H1 (cell line): ENCODE measurements around the gene DUSP1. TPM values are rescaled to one million over a fixed set of nuclear protein-coding genes. Genes with fewer than 3 reads are reported as not detected.

ENCODE experiments used
- CTCF ChIA-PET: fragments of 300-600 bp; sonication (Branson Sonifier 250); formaldehyde crosslinking; loops from one replicate; lab custom pipeline; 2021; ENCODE audit not compliant: partially characterized antibody; lab: Charles Lee
- POLR2A ChIA-PET: fragments of 300-600 bp; sonication (Branson Sonifier 250); formaldehyde crosslinking; loops from one replicate; lab custom pipeline; 2021; ENCODE audit warnings: inconsistent platforms; ENCODE audit not compliant: partially characterized antibody; lab: Charles Lee
- DNase-seq, 2 experiments: peaks; one replicate each; pipeline versions ENCODE4 v3.0.0 to v3.0.0-alpha.2; 2010 to 2022; ENCODE audit warnings: low spot score in 2 of 2, low read depth in 1 of 2, mixed read lengths in 1 of 2
- FAIRE-seq: peaks from 2 replicates; lab custom pipeline; 2011; peaks lifted over from hg19 to GRCh38; lab: Jason Lieb, UNC
- H2AFZ ChIP-seq: 2 replicates; pipeline ENCODE4 v1.8.1; 2012; ENCODE audit warnings: low read length, inconsistent platforms
- H2AK5ac ChIP-seq: 2 replicates; pipeline ENCODE4 v1.6.1; 2013; ENCODE audit warnings: low read depth, low read length
- H2BK120ac ChIP-seq: replicated peaks from 2 replicates; pipeline ENCODE3; 2013; ENCODE audit warnings: low read depth, low read length, inconsistent platforms
- H2BK12ac ChIP-seq: 2 replicates; pipeline ENCODE4 v1.6.1; 2013; ENCODE audit warnings: low read depth, low read length
- H2BK15ac ChIP-seq: 2 replicates; pipeline ENCODE4 v1.6.1; 2013; ENCODE audit warnings: low read length
- H2BK20ac ChIP-seq: 2 replicates; pipeline ENCODE4 v1.6.1; 2013; ENCODE audit warnings: low read length
- H2BK5ac ChIP-seq: 2 replicates; pipeline ENCODE4 v1.6.1; 2013; ENCODE audit warnings: low read depth, low read length
- H3K14ac ChIP-seq: 2 replicates; pipeline ENCODE4 v1.6.1; 2013; ENCODE audit warnings: inconsistent platforms; ENCODE audit not compliant: insufficient read length
- H3K18ac ChIP-seq: 2 replicates; pipeline ENCODE4 v1.6.1; 2013; ENCODE audit warnings: low read length; ENCODE audit errors: extremely low read depth
- H3K23ac ChIP-seq: 2 replicates; pipeline ENCODE4 v1.6.1; 2013; ENCODE audit warnings: inconsistent platforms; ENCODE audit not compliant: insufficient read length
- H3K23me2 ChIP-seq: 2 replicates; pipeline ENCODE4 v1.6.1; 2013; ENCODE audit warnings: low read depth, low read length
- H3K27ac ChIP-seq: 2 replicates; pipeline ENCODE4 v1.6.1; 2011; ENCODE audit warnings: low read depth, low read length, inconsistent platforms
- H3K27me3 ChIP-seq, 4 experiments: replicated peaks in 1 of 4; 1 replicate in 1 of 4; 2 replicates in 3 of 4; pipeline versions ENCODE4 v1.6.1 to v1.8.1; 2011 to 2013; ENCODE audit warnings: low read length in 3 of 4, mild to moderate bottlenecking in 3 of 4, inconsistent platforms in 2 of 4, mixed read lengths in 2 of 4, moderate library complexity in 1 of 4; ENCODE audit not compliant: control insufficient read depth in 3 of 4, insufficient read depth in 3 of 4; ENCODE audit errors: extremely low read depth in 1 of 4
- H3K36me3 ChIP-seq, 4 experiments: 2 replicates each; pipeline versions ENCODE4 v1.6.1 to v1.8.1; 2011 to 2013; ENCODE audit warnings: mild to moderate bottlenecking in 4 of 4, low read length in 3 of 4, moderate library complexity in 2 of 4, control low read depth in 1 of 4, inconsistent platforms in 1 of 4; ENCODE audit not compliant: insufficient read depth in 4 of 4, control insufficient read depth in 2 of 4
- H3K4ac ChIP-seq: replicated peaks from 2 replicates; pipeline ENCODE3; 2013; ENCODE audit warnings: low read length, low read depth, mixed read lengths, inconsistent platforms; ENCODE audit not compliant: insufficient read length
- H3K4me1 ChIP-seq, 4 experiments: replicated peaks in 1 of 4; 1 replicate in 1 of 4; 2 replicates in 3 of 4; pipeline versions ENCODE4 v1.6.1 to v1.8.1; 2011 to 2013; ENCODE audit warnings: low read length in 3 of 4, inconsistent platforms in 2 of 4, mixed read lengths in 1 of 4; ENCODE audit not compliant: insufficient read depth in 4 of 4, control insufficient read depth in 3 of 4
- H3K4me2 ChIP-seq, 2 experiments: 2 replicates each; pipeline versions ENCODE4 v1.6.1 to v1.8.1; 2011 to 2013; ENCODE audit warnings: low read depth in 2 of 2, low read length in 2 of 2, control low read depth in 1 of 2, inconsistent platforms in 1 of 2, mild to moderate bottlenecking in 1 of 2; ENCODE audit not compliant: insufficient read depth in 1 of 2
- H3K4me3 ChIP-seq, 4 experiments: fragments of 200-600, 300-600 bp in 1 of 4; sonication (generic), shearing (Covaris generic), sonication (Bioruptor Twin) in 1 of 4; 2 replicates each; pipeline versions ENCODE4 v1.5.1 to v1.8.1; 2011 to 2016; ENCODE audit warnings: low read length in 4 of 4, low read depth in 3 of 4, control low read depth in 2 of 4, inconsistent platforms in 2 of 4, mild to moderate bottlenecking in 2 of 4, mixed read lengths in 1 of 4, moderate library complexity in 1 of 4; ENCODE audit not compliant: insufficient read depth in 2 of 4; ENCODE audit errors: extremely low read depth in 1 of 4
- H3K56ac ChIP-seq: replicated peaks from 2 replicates; pipeline ENCODE3; 2013; ENCODE audit warnings: low read depth, mild to moderate bottlenecking, mixed read lengths, low read length, inconsistent platforms; ENCODE audit not compliant: insufficient read length
- H3K79me1 ChIP-seq: 2 replicates; pipeline ENCODE4 v1.6.1; 2013; ENCODE audit warnings: low read depth, low read length, control low read depth
- H3K79me2 ChIP-seq, 2 experiments: 2 replicates each; pipeline versions ENCODE4 v1.6.1 to v1.8.1; 2012 to 2013; ENCODE audit warnings: low read length in 2 of 2, mild to moderate bottlenecking in 2 of 2, inconsistent platforms in 1 of 2; ENCODE audit not compliant: insufficient read depth in 2 of 2, control insufficient read depth in 1 of 2
- H3K9ac ChIP-seq, 4 experiments: replicated peaks in 1 of 4; 1 replicate in 1 of 4; 2 replicates in 3 of 4; pipeline versions ENCODE4 v1.6.1 to v1.8.1; 2011 to 2013; ENCODE audit warnings: low read depth in 3 of 4, low read length in 3 of 4, control low read depth in 2 of 4, mild to moderate bottlenecking in 2 of 4, moderate library complexity in 2 of 4, inconsistent platforms in 1 of 4; ENCODE audit errors: extremely low read depth in 1 of 4
- H3K9me3 ChIP-seq, 2 experiments: 2 replicates each; pipeline versions ENCODE4 v1.6.1 to v1.8.1; 2012 to 2013; ENCODE audit warnings: mild to moderate bottlenecking in 2 of 2, moderate library complexity in 2 of 2, control low read depth in 1 of 2, inconsistent platforms in 1 of 2, low read depth in 1 of 2, low read length in 1 of 2, mixed read lengths in 1 of 2; ENCODE audit not compliant: insufficient read depth in 2 of 2
- H4K20me1 ChIP-seq, 2 experiments: replicated peaks in 1 of 2; 2 replicates each; pipeline versions ENCODE3 to v1.8.1; 2011 to 2013; ENCODE audit warnings: inconsistent platforms in 2 of 2, low read length in 2 of 2, mild to moderate bottlenecking in 1 of 2; ENCODE audit not compliant: insufficient read depth in 2 of 2, control insufficient read depth in 1 of 2
- H4K5ac ChIP-seq: 2 replicates; pipeline ENCODE4 v1.6.1; 2013; ENCODE audit warnings: low read length, low read depth, mixed read lengths, inconsistent platforms; ENCODE audit not compliant: insufficient read length
- H4K8ac ChIP-seq: 2 replicates; pipeline ENCODE4 v1.8.0; 2013; ENCODE audit warnings: mild to moderate bottlenecking, moderate library complexity, low read length, inconsistent platforms; ENCODE audit not compliant: insufficient read depth; ENCODE audit errors: extremely low read depth
- H4K91ac ChIP-seq: replicated peaks from 2 replicates; pipeline ENCODE3; 2013; ENCODE audit warnings: low read length, mixed read lengths, inconsistent platforms; ENCODE audit not compliant: insufficient read length
- CHD1 ChIP-seq: IDR thresholded peaks from 2 replicates; pipeline ENCODE4 v1.6.1; 2012; ENCODE audit warnings: low read depth, low read length, improper control_type of control experiment
- GABPA ChIP-seq: IDR thresholded peaks from 2 replicates; pipeline ENCODE4 v1.6.1; 2011; ENCODE audit warnings: mild to moderate bottlenecking, low read length, moderate library complexity, borderline replicate concordance; ENCODE audit not compliant: insufficient read depth
- JUND ChIP-seq: IDR thresholded peaks from 2 replicates; pipeline ENCODE4 v1.6.1; 2011; ENCODE audit warnings: mild to moderate bottlenecking, improper control_type of control experiment, low read length
- TAF1 ChIP-seq: IDR thresholded peaks from 2 replicates; pipeline ENCODE4 v1.6.1; 2011; ENCODE audit warnings: mild to moderate bottlenecking, low read depth, low read length
- WGBS, 2 experiments: shearing (Covaris generic) in 1 of 2; methylation state at CpG; one replicate each; pipeline versions ENCODE4 v1.1.6 to v1.1.7; 2013 to 2015; ENCODE audit warnings: low lambda C conversion rate in 2 of 2, mixed read lengths in 2 of 2, inconsistent platforms in 1 of 2, low coverage in 1 of 2, missing lambda C conversion rate in 1 of 2; ENCODE audit not compliant: insufficient replicate concordance in 2 of 2, insufficient coverage in 1 of 2, insufficient read length in 1 of 2; ENCODE audit errors: extremely low coverage in 1 of 2, missing lambda C conversion rate in 1 of 2; 5-methylcytosine and 5-hydroxymethylcytosine counted together
- polyA plus RNA-seq, 7 experiments: library from polyadenylated mRNA; depleted of rRNA in 3 of 7; stranded (reverse) in 5 of 7; unstranded in 2 of 7; fragments of >200 nt in 5 of 7; fragments of 200-250 nt in 2 of 7; gene quantifications; 1 replicate in 5 of 7; 2 replicates in 1 of 7; 4 replicates in 1 of 7; pipeline versions ENCODE4 v1.2.1 to v1.2.3, GENCODE V29; 2011 to 2013; ENCODE audit warnings: missing spikeins in 2 of 7, mixed read lengths in 2 of 7
- total RNA-seq: library from RNA; stranded (reverse); fragmentation: NEBNext Ultra II Directional; extraction: Animal tissue kit (Norgen Biotek cat#: 25700); gene quantifications from 2 replicates; pipeline ENCODE4 v1.2.1, GENCODE V29; 2021

DUSP1 gene
- total and polyA plus RNA-seq, 2 of the 8 experiments (the other 6 are each of a cell fraction or from before 2014, with no cell fraction given), result 6.5 to 11.7 TPM

GRCh38 chr5:172758077-172758833 lies 12.7 kb downstream of the DUSP1 start:
- H2BK20ac ChIP-seq, result no peak overlapping the region
- CTCF ChIA-PET, result interaction anchor here (1.1 to 2.0 kb wide), 4 partner anchors 14 to 43 kb away, joined by 3 to 7 read pairs (median 4); no protein-coding TSS in a partner anchor
- H3K18ac ChIP-seq, result 0 out of 2 replicates have a peak overlapping the region, but pooled peaks have one; percentile 49
- peak overlapping the region; percentile 76; the same call in 1 of the 2 replicates for H2AFZ ChIP-seq
- no peaks in the 10 kb centered on the region for H3K23me2 ChIP-seq
- DNase-seq (no peak), FAIRE-seq (no peak)
- H2BK12ac ChIP-seq, result peak overlapping the region; percentile 70
- no peak overlapping the region for H4K91ac ChIP-seq
- no peaks in the 10 kb centered on the region for H3K79me1 ChIP-seq
- no peaks in the 10 kb centered on the region for H4K20me1 ChIP-seq
- POLR2A ChIA-PET, result interaction anchor here (5.7 kb wide), 1 partner anchor 12 kb away, joined by 45 read pairs; the partner anchor contains the start of gene DUSP1
- no peak overlapping the region for H3K4me3 ChIP-seq
- H4K8ac ChIP-seq, result no peak overlapping the region
- no peak overlapping the region for H2BK120ac ChIP-seq
- H2BK5ac ChIP-seq, result no peak overlapping the region
- H3K27me3 ChIP-seq, result peaks cover 0 to 7% (median 0%) of the 10 kb centered on the region in 4 experiments; a peak in 2 of 7 replicates
- no peak overlapping the region for H3K56ac ChIP-seq
- peaks cover 0 to 6% (median 1%) of the 10 kb centered on the region in 4 experiments; a peak in 1 of 7 replicates for H3K4me1 ChIP-seq
- no peak for TF ChIP-seq GABPA
- TF ChIP-seq CHD1, result no peak
- TF ChIP-seq TAF1, result 0 out of 2 replicates have a peak, but pooled peaks have one; percentile 25
- TF ChIP-seq JUND, result peak; percentile 10; the same call in 1 of the 2 replicates
- no peak overlapping the region for H4K5ac ChIP-seq
- no peak overlapping the region for H3K14ac ChIP-seq
- WGBS, 2 experiments, result 64% methylated on average over 19 of the region's 19 CpGs; no CpG with 5 or more reads in 1 of the 2 experiments
- H3K4ac ChIP-seq, result no peak overlapping the region
- H3K79me2 ChIP-seq, result no peaks in the 10 kb centered on the region
- no peaks in the 10 kb centered on the region for H3K9me3 ChIP-seq
- no peaks in the 10 kb centered on the region for H3K36me3 ChIP-seq
- no peak overlapping the region for H3K9ac ChIP-seq
- H3K23ac ChIP-seq, result no peak overlapping the region
- H2AK5ac ChIP-seq, result no peak overlapping the region
- H2BK15ac ChIP-seq, result peak overlapping the region; percentile 21; the same call in 1 of the 2 replicates
- H3K4me2 ChIP-seq, result peak overlapping the region in 1 of 2 experiments; percentile 8; a peak in 1 of 4 replicates
- H3K27ac ChIP-seq, result no peak overlapping the region
